Nephron progenitor cell (in vitro differentiated cells): ENCODE measurements around the gene RBM7.

Experiments
- DNase-seq: peaks from one replicate; pipeline ENCODE4 v3.0.0; 2021
- H3K27ac Mint-ChIP-seq: 2 replicates; pipeline ENCODE4 v1.8.0; 2021; ENCODE audit warnings: mild to moderate bottlenecking, moderate library complexity, mixed read lengths
- H3K27me3 Mint-ChIP-seq: 2 replicates; pipeline ENCODE4 v1.8.0; 2021; ENCODE audit warnings: mild to moderate bottlenecking, low read depth, mixed read lengths; ENCODE audit not compliant: poor library complexity
- H3K36me3 Mint-ChIP-seq: 2 replicates; pipeline ENCODE4 v1.8.0; 2021; ENCODE audit warnings: low read depth, mixed read lengths
- H3K4me1 Mint-ChIP-seq: 2 replicates; pipeline ENCODE4 v1.8.0; 2021; ENCODE audit warnings: mixed read lengths
- H3K4me3 Mint-ChIP-seq: 2 replicates; pipeline ENCODE4 v1.8.0; 2021; ENCODE audit warnings: mild to moderate bottlenecking, moderate library complexity, mixed read lengths
- H3K9me3 Mint-ChIP-seq: 2 replicates; pipeline ENCODE4 v1.8.0; 2021; ENCODE audit warnings: mild to moderate bottlenecking, moderate library complexity, mixed read lengths
- CTCF ChIP-seq: fragments of 200-600 bp; sonication (generic); IDR thresholded peaks from 2 replicates; pipeline ENCODE4 v1.5.0; 2021; ENCODE audit warnings: antibody characterized with exemption

Gene RBM7

DNA sequence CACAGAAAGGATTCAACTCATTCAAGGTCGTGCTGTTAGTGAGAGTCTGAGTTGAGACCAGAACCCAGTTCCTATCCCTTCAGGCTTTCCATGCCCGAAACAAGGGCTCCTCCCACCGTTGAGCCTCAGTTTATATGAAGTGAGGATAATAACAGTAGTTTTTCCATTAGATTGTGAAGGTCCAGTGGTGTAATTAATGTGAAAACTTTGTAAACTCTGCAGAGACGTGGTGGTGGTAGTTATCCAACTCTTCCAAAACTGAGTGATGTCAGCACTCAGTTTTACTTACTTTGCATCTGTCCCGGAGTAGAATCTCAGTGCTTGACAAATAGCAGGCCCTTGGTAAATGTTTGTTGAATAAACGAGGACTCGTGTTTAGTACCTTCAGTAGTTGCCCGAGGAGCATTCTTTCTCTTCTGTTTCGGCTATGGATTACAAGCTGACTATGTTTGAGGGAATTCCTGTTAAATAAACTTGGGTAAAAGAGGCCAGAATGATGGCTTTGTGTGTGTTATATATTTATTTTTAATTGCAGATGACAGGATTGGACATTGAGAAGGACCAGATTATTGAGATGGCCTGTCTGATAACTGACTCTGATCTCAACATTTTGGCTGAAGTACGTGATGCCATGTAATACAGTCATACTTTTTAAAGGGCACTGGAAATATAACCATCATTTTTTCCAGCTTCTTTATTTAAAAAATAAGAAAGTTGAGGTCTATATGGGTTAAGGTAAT, 39.8 kb downstream of the RBM7 start:
- peak overlapping the region; percentile 93 for H3K27ac Mint-ChIP-seq
- H3K9me3 Mint-ChIP-seq = no peaks in the 10 kb centered on the region
- H3K36me3 Mint-ChIP-seq = peaks cover 17% of the 10 kb centered on the region
- H3K27me3 Mint-ChIP-seq = no peaks in the 10 kb centered on the region
- DNase-seq = no peak
- peak overlapping the region; percentile 93 for H3K4me3 Mint-ChIP-seq
- no peak for TF ChIP-seq CTCF
- peaks cover 55% of the 10 kb centered on the region for H3K4me1 Mint-ChIP-seq

GRCh38 chr11:114440971-114441763, 40.7 kb downstream of the RBM7 start:
- H3K4me1 Mint-ChIP-seq = peaks cover 55% of the 10 kb centered on the region
- H3K4me3 Mint-ChIP-seq = peak overlapping the region; percentile 93
- H3K9me3 Mint-ChIP-seq = no peaks in the 10 kb centered on the region
- H3K36me3 Mint-ChIP-seq = peaks cover 25% of the 10 kb centered on the region
- H3K27me3 Mint-ChIP-seq = no peaks in the 10 kb centered on the region
- no peak for DNase-seq
- H3K27ac Mint-ChIP-seq = no peak overlapping the region
- TF ChIP-seq CTCF = no peak

GRCh38 chr11:114441921-114442320, 41.5 kb downstream of the RBM7 start:
- Mint-ChIP-seq H3K36me3 (peaks cover 33% of the 10 kb centered on the region), H3K27ac (no peak overlapping the region), H3K4me1 (peaks cover 55% of the 10 kb centered on the region), H3K4me3 (peak overlapping the region; percentile 93), H3K27me3 (no peaks in the 10 kb centered on the region), H3K9me3 (no peaks in the 10 kb centered on the region)
- no peak for TF ChIP-seq CTCF
- no peak for DNase-seq

DNA sequence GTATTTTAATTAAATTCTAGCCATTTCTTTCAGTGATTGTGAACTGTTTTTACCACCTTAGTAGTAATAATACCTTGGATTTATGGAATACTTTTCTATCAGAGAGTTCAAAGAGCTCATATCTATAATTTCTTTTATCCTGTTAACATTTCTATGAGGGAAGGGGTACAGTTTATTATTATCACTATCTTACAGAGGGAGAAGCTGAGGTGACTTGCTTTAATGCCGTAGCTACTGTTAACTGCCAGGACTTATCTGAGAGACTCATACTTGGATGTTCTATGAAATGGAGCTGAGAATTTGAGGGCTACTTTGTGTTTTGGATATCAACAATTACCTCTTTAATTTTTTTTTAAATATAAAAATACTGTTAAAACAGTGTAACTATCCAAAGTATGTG, 42.1 kb downstream of the RBM7 start:
- H3K4me1 Mint-ChIP-seq = peaks cover 55% of the 10 kb centered on the region

GRCh38 chr11:114447444-114447843, 47.0 kb downstream of the RBM7 start:
- peaks cover 52% of the 10 kb centered on the region for H3K36me3 Mint-ChIP-seq
- H3K27ac Mint-ChIP-seq = no peak overlapping the region
- DNase-seq = no peak
- H3K4me1 Mint-ChIP-seq = peaks cover 14% of the 10 kb centered on the region
- TF ChIP-seq CTCF = no peak
- no peak overlapping the region for H3K4me3 Mint-ChIP-seq
- H3K27me3 Mint-ChIP-seq = no peaks in the 10 kb centered on the region
- no peaks in the 10 kb centered on the region for H3K9me3 Mint-ChIP-seq

More for the DNA sequence above, 42.1 kb downstream of the RBM7 start:
- Mint-ChIP-seq H3K27ac (no peak overlapping the region), H3K9me3 (no peaks in the 10 kb centered on the region), H3K4me3 (no peak overlapping the region), H3K36me3 (peaks cover 39% of the 10 kb centered on the region), H3K27me3 (no peaks in the 10 kb centered on the region)
- no peak for DNase-seq
- no peak for TF ChIP-seq CTCF
